A549 (cell line): Measurements from ENCODE around the gene B3GALT6. TPM values are rescaled to one million over a fixed set of nuclear protein-coding genes. Genes with fewer than 3 reads are reported as not detected.
"Not testable (repeated sequence)": the region's sequence is repeated elsewhere in the genome, so short reads cannot be mapped to it uniquely, and the experiment has no call there.

ENCODE experiments used
- ATAC-seq, 2 experiments: fragments of 200-7000 bp in 1 of 2; fragments of >200 bp in 1 of 2; cut with Nextera tagmentation in 1 of 2; cut with Tn5 transposase in 1 of 2; 3 replicates each; pipeline versions ENCODE4 v1.8.0 to v1.9.1; 2018 to 2020; ENCODE audit warnings: mild to moderate bottlenecking in 1 of 2, moderate library complexity in 1 of 2
- CTCF ChIA-PET: fragments of 300-600 bp; sonication (Branson Sonifier 250); formaldehyde crosslinking; extraction: SDS; loops from one replicate; lab custom pipeline; 2021; ENCODE audit warnings: antibody characterized with exemption, inconsistent platforms; lab: Yijun Ruan, JAX
- POLR2A ChIA-PET: fragments of 350-600 bp; formaldehyde crosslinking; extraction: SDS; loops from one replicate; lab custom pipeline; 2021; ENCODE audit warnings: antibody characterized with exemption, inconsistent platforms; lab: Yijun Ruan, JAX
- DNase-seq, 2 experiments: peaks; one replicate each; pipeline versions ENCODE4 v3.0.0 to v3.0.0-alpha.2; 2011 to 2016; ENCODE audit warnings: low read depth in 1 of 2, low spot score in 1 of 2
- FAIRE-seq: peaks from 2 replicates; lab custom pipeline; 2011; peaks lifted over from hg19 to GRCh38; lab: Jason Lieb, UNC
- H3K27ac ChIP-seq, 2 experiments: fragments of >200 bp; sonication (Bioruptor Twin); formaldehyde crosslinking; 3 replicates each; pipeline ENCODE4 v1.5.1; 2016 to 2017
- H3K4me1 ChIP-seq: fragments of >200 bp; sonication (Bioruptor Twin); formaldehyde crosslinking; 3 replicates; pipeline ENCODE4 v1.6.1; 2016
- H3K4me2 ChIP-seq: fragments of >200 bp; sonication (Bioruptor Twin); formaldehyde crosslinking; 3 replicates; pipeline ENCODE4 v1.6.1; 2016
- H3K4me3 ChIP-seq: fragments of >200 bp; sonication (Bioruptor Twin); formaldehyde crosslinking; 3 replicates; pipeline ENCODE4 v1.5.1; 2016
- H3K9me3 ChIP-seq: fragments of >200 bp; sonication (Bioruptor Twin); formaldehyde crosslinking; 3 replicates; pipeline ENCODE4 v1.6.1; 2016
- CBX2 ChIP-seq: fragments of 200-600 bp; sonication (generic); IDR thresholded peaks from 2 replicates; pipeline ENCODE4 v1.6.1; 2016; ENCODE audit warnings: low read depth, mild to moderate bottlenecking, borderline replicate concordance
- E2F6 ChIP-seq: IDR thresholded peaks from 2 replicates; pipeline ENCODE4 v1.6.1; 2012; ENCODE audit warnings: low read depth, borderline replicate concordance
- EHF ChIP-seq: fragments of 250-450 bp; sonication (Bioruptor Pico); IDR thresholded peaks from 2 replicates; pipeline ENCODE4 v1.5.0; 2020; ENCODE audit warnings: mild to moderate bottlenecking
- EHMT2 ChIP-seq: fragments of 200-600 bp; sonication (generic); IDR thresholded peaks from 2 replicates; pipeline ENCODE4 v1.6.1; 2016; ENCODE audit warnings: antibody characterized with exemption, low read depth, mild to moderate bottlenecking, moderate library complexity
- ELK1 ChIP-seq: fragments of 150-350 bp; IDR thresholded peaks from 2 replicates; pipeline ENCODE4 v1.6.1; 2014; ENCODE audit warnings: low read depth, mild to moderate bottlenecking, low read length
- EP300 ChIP-seq, 2 experiments: fragments of >200 bp; sonication (Bioruptor Twin); formaldehyde crosslinking; IDR thresholded peaks; 2 replicates in 1 of 2; 3 replicates in 1 of 2; pipeline ENCODE4 v1.6.1; 2016 to 2017
- FOSB ChIP-seq: fragments of 250-450 bp; sonication (Bioruptor Pico); IDR thresholded peaks from 2 replicates; pipeline ENCODE4 v1.5.0; 2020; ENCODE audit warnings: mild to moderate bottlenecking, moderate library complexity
- GATA3 ChIP-seq: IDR thresholded peaks from 2 replicates; pipeline ENCODE4 v1.6.1; 2012; ENCODE audit warnings: borderline replicate concordance
- HEYL ChIP-seq: fragments of 250-450 bp; sonication (Bioruptor Pico); IDR thresholded peaks from 2 replicates; pipeline ENCODE4 v1.8.0; 2021; ENCODE audit warnings: mild to moderate bottlenecking, moderate library complexity
- HOXA7 ChIP-seq: fragments of 250-450 bp; sonication (Bioruptor Pico); IDR thresholded peaks from 2 replicates; pipeline ENCODE4 v1.5.0; 2020; ENCODE audit warnings: mild to moderate bottlenecking, moderate library complexity
- KDM1A ChIP-seq: fragments of 200-600 bp; sonication (generic); IDR thresholded peaks from 2 replicates; pipeline ENCODE4 v1.6.1; 2016; ENCODE audit warnings: low read depth, mild to moderate bottlenecking
- MAX ChIP-seq: IDR thresholded peaks from 2 replicates; pipeline ENCODE4 v1.6.1; 2012
- PBX3 ChIP-seq: IDR thresholded peaks from 2 replicates; pipeline ENCODE4 v1.6.1; 2012
- SREBF2 ChIP-seq: fragments of 450-650 bp; IDR thresholded peaks from 2 replicates; pipeline ENCODE4 v1.6.1; 2014; ENCODE audit warnings: mild to moderate bottlenecking, moderate library complexity
- TP53 ChIP-seq: fragments of 250-450 bp; sonication (Bioruptor Pico); IDR thresholded peaks from 2 replicates; pipeline ENCODE4 v1.5.0; 2021; ENCODE audit warnings: mild to moderate bottlenecking, moderate library complexity
- WGBS: methylation state at CpG from one replicate; pipeline ENCODE4 v1.1.6; 2017; ENCODE audit errors: missing lambda C conversion rate; 5-methylcytosine and 5-hydroxymethylcytosine counted together
- polyA plus RNA-seq, 4 experiments: library from polyadenylated mRNA; depleted of rRNA in 3 of 4; stranded (reverse); fragments of >200 nt; fragmentation: RNase III in 1 of 4; extraction: RNeasy Plus Mini Kit Qiagen cat#74134 plus additional on column Dnase treatment in 1 of 4; gene quantifications; 2 replicates in 3 of 4; 3 replicates in 1 of 4; pipeline ENCODE4 v1.2.3, GENCODE V29; 2011 to 2017
- TF ChIP-seq, protein P1 (sequence below): fragments of 250-450 bp; sonication (Bioruptor Pico); IDR thresholded peaks from 2 replicates; pipeline ENCODE4 v1.5.0; 2020; ENCODE audit warnings: low read depth, mild to moderate bottlenecking, moderate library complexity

Gene B3GALT6
- polyA plus RNA-seq, 2 of the 4 experiments (the other 2 are of a cell fraction), result 12.5 to 12.9 TPM

DNA sequence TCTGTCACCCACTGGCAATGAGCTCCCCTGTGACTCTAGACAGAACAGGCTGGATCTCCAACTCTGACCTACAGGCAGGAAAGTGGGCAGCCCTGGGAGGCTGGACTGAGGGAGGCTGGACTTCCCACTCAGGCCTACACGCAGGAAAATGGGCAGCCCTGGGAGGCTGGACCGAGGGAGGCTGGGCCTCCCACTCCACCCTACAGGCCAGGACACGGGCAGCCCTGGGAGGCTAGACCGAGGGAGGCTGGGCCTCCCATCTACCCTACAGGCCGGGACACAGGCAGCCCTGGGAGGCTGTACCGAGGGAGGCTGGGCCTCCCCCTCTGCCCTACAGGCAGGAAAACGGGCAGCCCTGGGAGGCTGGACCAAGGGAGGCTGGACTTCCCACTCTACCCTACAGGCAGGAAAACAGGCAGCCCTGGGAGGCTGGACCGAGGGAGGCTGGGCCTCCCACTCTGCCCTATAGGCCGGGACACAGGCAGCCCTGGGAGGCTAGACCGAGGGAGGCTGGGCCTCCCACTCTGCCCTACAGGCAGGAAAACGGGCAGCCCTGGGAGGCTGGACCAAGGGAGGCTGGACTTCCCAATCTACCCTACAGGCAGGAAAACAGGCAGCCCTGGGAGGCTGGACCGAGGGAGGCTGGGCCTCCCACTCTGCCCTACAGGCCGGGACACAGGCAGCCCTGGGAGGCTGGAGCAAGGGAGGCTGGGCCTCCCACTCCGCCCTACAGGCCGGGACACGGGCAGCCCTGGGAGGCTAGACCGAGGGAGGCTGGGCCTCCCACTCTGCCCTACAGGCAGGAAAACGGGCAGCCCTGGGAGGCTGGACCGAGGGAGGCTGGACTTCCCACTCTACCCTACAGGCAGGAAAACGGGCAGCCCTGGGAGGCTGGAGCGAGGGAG lies 16.2 kb downstream of the B3GALT6 start:
- POLR2A ChIA-PET, ATAC-seq: not testable (repeated sequence)

DNA sequence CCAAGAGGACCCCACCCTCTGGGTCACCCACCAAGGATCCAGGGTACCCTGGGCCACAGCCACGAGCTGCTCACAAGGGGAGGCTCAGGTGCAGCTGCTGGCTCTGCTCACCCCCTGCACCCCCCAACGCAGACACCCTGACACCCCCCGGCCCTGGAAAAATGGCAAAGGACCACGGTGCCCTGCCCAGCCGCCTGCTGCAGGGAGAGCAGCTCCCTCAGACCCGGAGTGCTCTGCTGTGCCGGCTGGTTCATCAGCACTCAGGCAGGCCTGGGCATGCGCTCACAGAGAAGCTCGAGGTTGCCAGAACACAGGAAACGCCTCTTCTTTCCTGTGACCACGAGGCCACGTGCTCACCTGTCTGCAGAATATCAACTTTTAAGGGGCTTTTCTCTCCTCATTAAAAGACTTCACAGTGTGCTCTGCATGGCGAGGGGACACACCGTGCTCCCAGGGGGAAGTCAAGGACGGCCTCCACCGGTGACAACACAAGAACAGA lies 18.8 kb downstream of the B3GALT6 start:
- H3K27ac ChIP-seq, result peak overlapping the region in 1 of 2 experiments; percentile 53; a peak in 2 of 6 replicates
- POLR2A ChIA-PET, result no interaction called here
- no peak overlapping the region for H3K4me2 ChIP-seq
- no peaks in the 10 kb centered on the region for H3K9me3 ChIP-seq
- FAIRE-seq (no peak), DNase-seq (no peak), ATAC-seq (peak in 1 of 2 experiments; percentile 22; a peak in 2 of 6 replicates)
- CTCF ChIA-PET, result interaction anchor here (0.6 to 3.7 kb wide), 7 partner anchors 10 to 309 kb away, joined by 3 to 34 read pairs (median 3); no protein-coding TSS in a partner anchor
- TF ChIP-seq ELK1, result no peak
- no peak for TF ChIP-seq PBX3
- TF ChIP-seq GATA3, result no peak
- no peak for TF ChIP-seq HEYL (CRISPR knock-in tag)
- no peak overlapping the region for H3K4me3 ChIP-seq
- H3K4me1 ChIP-seq, result no peaks in the 10 kb centered on the region
- WGBS, result 99% methylated on average over 10 of the region's 16 CpGs

More for the DNA sequence above, 16.2 kb downstream of the B3GALT6 start:
- H3K4me3 ChIP-seq, CTCF ChIA-PET, FAIRE-seq, DNase-seq, H3K27ac ChIP-seq: not testable (repeated sequence)
- 86% methylated on average over 4 of the region's 21 CpGs for WGBS
- H3K4me1 ChIP-seq, result 0 out of 3 replicates have a peak, but pooled peaks cover 10% of the 10 kb centered on the region
- TF ChIP-seq KDM1A, result 0 out of 2 replicates have a peak, but pooled peaks have one; percentile 13
- TF ChIP-seq, all 56 proteins: peak for 1; not testable (repeated sequence) for 55
- not testable (repeated sequence) for H3K4me2 ChIP-seq, H3K9me3 ChIP-seq

GRCh38 chr1:1253314-1253713 lies 21.3 kb downstream of the B3GALT6 start:
- ChIA-PET POLR2A (no interaction called here), CTCF (no interaction called here)
- no peak overlapping the region for H3K27ac ChIP-seq
- no peaks in the 10 kb centered on the region for H3K4me1 ChIP-seq
- DNase-seq (no peak), ATAC-seq (no peak), FAIRE-seq (no peak)
- TF ChIP-seq, protein P1, sequence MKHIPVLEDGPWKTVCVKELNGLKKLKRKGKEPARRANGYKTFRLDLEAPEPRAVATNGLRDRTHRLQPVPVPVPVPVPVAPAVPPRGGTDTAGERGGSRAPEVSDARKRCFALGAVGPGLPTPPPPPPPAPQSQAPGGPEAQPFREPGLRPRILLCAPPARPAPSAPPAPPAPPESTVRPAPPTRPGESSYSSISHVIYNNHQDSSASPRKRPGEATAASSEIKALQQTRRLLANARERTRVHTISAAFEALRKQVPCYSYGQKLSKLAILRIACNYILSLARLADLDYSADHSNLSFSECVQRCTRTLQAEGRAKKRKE, result no peak
- no peak for TF ChIP-seq SREBF2
- no peak for TF ChIP-seq E2F6
- TF ChIP-seq MAX, result no peak
- no peak for TF ChIP-seq TP53 (CRISPR knock-in tag)
- no peak for TF ChIP-seq FOSB (CRISPR knock-in tag)
- no peak for TF ChIP-seq EP300 (IDR thresholded peaks at IDR 0.05)
- TF ChIP-seq CBX2, result no peak
- no peak for TF ChIP-seq HOXA7 (CRISPR knock-in tag)
- no peak for TF ChIP-seq EHMT2
- TF ChIP-seq EHF (CRISPR knock-in tag), result no peak
- TF ChIP-seq KDM1A, result no peak
- no peak overlapping the region for H3K4me3 ChIP-seq
- 96% methylated on average over 9 of the region's 12 CpGs for WGBS
- no peaks in the 10 kb centered on the region for H3K9me3 ChIP-seq
- H3K4me2 ChIP-seq, result no peak overlapping the region
